D721Med (cell line): Measurements from ENCODE around the gene SORL1.

Experiments used
- DNase-seq: peaks from one replicate; pipeline ENCODE4 v3.0.0; 2011; ENCODE audit warnings: low spot score; ENCODE audit not compliant: insufficient read length
- FAIRE-seq: peaks from 2 replicates; lab custom pipeline; 2011; peaks lifted over from hg19 to GRCh38; lab: Jason Lieb, UNC
- TF ChIP-seq, protein P1 (sequence below): IDR thresholded peaks from 2 replicates; pipeline ENCODE4 v1.5.1; 2012; ENCODE audit warnings: mild to moderate bottlenecking, control low read depth; ENCODE audit not compliant: insufficient read depth; ENCODE audit errors: missing control alignments

The SORL1 gene

DNA sequence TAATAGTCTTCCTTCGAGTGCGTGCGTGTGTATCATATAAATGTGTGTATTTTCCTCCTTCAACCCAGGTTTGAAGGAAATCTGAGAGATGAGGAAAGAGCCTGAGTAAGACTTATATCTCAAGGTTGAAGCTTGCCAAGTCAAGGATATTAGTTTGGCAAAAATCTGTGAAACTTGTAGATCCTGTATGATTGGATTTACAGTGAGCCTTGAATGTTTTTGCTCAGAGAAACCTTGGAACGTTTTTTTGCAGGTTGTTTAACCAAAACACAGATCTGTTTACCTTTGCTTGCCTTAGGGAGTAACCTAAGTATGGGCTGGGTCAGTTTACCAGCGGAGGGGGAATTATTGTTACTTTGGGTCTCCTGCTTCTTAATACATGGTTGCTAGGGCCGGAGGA lies 36.5 kb downstream of the SORL1 start:
- TF ChIP-seq, protein P1, sequence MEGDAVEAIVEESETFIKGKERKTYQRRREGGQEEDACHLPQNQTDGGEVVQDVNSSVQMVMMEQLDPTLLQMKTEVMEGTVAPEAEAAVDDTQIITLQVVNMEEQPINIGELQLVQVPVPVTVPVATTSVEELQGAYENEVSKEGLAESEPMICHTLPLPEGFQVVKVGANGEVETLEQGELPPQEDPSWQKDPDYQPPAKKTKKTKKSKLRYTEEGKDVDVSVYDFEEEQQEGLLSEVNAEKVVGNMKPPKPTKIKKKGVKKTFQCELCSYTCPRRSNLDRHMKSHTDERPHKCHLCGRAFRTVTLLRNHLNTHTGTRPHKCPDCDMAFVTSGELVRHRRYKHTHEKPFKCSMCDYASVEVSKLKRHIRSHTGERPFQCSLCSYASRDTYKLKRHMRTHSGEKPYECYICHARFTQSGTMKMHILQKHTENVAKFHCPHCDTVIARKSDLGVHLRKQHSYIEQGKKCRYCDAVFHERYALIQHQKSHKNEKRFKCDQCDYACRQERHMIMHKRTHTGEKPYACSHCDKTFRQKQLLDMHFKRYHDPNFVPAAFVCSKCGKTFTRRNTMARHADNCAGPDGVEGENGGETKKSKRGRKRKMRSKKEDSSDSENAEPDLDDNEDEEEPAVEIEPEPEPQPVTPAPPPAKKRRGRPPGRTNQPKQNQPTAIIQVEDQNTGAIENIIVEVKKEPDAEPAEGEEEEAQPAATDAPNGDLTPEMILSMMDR: no peak
- FAIRE-seq: no peak
- DNase-seq: no peak

DNA sequence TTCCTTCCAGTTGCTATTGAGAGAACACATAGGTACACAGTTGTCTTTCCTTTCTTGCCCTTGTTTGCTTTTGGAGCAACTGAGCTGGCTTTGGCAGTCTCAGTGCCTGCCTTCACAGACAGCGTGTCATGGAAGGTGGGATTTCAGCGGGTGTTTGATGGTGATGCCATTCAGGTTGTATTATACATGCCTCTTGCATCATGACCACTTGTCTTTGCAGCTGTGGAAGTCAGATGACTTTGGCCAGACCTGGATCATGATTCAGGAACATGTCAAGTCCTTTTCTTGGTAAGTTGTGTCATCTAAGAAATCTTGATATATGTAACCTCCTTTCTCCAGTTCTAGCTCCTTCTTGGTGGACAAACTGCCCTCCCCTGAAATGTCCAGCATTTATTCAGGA lies 37.7 kb downstream of the SORL1 start:
- FAIRE-seq: no peak
- DNase-seq: no peak
- TF ChIP-seq, protein P1: no peak

DNA sequence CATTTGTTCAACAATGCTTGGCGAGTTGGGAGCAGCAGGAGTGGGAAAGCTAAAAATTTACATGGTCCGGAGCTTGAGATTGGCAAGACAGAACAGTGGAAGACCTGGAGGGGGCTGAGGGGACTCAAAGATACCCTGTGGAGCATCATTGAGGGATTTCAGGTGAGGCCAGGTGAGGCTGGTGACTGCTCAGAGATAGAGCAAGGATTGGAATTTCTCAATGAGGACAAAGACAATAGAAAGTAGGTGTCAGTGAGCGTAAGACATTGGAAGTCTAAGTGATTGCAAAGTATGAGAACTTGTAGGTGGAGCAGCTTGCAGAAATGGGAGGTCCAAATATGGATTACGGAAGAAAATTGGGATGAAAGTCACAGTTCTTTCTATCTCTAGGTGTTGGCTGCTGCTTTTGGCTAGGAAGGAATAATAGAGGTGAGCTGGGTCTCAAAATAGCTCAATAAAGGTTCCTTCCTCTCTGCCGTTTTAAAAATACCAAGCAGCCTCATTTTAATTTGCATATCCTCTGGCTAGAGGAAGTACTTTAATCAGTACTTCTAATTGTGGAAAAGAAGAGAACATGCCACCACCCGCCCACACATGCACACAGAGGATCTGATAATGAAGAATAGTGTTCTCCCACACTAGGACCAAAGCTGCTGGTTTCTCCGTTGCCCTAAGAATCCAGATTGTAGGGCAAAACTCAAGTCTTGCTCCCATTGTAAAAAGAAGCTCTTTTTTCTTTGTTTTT lies 42.4 kb downstream of the SORL1 start:
- TF ChIP-seq, protein P1: no peak
- DNase-seq: no peak
- no peak for FAIRE-seq

DNA sequence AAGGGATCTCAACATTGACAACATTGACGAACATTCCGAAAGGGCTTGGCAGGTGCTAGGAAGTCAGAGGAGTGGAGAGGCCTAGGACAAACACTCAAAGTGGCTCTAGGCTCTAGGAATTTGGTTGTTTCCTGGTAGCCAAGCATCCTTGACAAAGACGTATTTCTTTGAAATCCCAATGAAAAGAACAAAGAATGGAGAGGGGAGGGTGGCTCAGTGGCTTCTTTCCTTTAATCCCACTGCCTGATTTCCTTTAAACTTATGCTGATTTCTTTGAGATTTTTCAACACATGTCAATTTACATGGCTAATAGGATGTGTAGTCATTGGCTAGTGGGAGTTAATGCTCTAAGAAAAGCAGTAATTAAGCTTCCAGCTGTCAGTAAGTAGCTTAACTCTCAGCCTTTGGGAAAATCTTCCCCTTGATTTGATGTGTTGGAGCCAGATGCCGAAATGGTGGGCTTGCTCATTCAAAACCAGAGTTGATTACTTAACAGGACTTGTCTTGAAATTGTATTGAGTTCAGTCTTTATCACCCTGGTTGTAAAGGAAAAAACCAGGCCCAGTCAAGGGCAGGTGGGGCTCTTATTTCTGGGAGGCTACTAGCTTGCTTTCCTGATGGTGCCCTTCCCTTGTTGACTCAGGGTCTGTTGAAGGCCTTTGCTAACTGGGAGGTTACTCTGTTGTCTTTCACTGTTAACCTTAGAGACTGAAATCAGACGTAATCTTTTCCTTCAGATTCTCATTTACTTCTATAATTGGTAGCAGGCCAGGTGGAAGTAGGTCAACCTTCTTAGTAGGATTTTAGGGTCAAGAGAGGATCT lies 45.3 kb downstream of the SORL1 start:
- TF ChIP-seq, protein P1: no peak
- FAIRE-seq (peak; percentile 99), DNase-seq (no peak)

DNA sequence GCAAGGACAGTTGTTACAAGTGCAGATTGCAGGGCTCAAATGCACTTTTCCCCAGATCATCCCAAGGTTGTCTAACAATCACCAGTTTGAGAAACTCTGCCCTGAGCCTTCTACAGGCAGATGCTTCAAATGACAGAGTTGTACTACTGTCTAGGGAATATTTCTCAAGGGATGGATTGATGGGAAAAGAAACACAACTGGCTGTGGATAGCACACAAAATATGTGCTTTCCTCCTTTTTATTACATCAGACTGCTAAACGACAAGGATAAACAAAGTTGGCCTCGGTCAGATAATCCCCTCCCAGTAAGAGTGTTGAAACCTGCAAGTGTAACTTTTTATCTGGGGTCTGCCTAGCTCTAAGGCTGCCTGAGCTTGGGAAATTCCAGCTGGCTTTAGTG lies 47.3 kb downstream of the SORL1 start:
- DNase-seq (no peak), FAIRE-seq (no peak)
- TF ChIP-seq, protein P1: no peak

DNA sequence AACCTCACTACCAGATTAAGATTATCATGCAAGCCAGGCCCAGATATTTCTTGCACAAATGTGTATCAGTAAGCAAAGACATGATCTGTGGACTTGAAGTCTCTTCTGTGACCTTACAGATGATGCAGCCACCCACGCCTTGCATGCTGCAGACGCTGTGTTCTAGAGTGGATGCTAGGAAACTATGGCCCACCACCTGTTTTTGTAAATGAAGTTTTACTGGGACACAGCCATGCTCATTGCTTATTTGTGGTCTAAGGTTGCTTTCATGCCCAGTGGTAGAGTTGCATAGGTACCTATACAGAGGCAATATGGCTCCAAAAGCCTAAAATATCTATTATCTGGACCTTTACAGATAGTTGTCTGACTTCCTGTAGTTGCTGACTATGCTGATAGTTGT lies 48.2 kb downstream of the SORL1 start:
- FAIRE-seq: no peak
- TF ChIP-seq, protein P1: no peak

More for the DNA sequence above, 48.2 kb downstream of the SORL1 start:
- no peak for DNase-seq
